Spleen (tissue), 7 donors: ENCODE data around the gene PKD1L1.

Experiments
- POLR2A ChIP-seq, 3 donors: fragments of 450-650 bp; IDR thresholded peaks; one replicate each; pipeline ENCODE4 v1.5.1; 2017; ENCODE audit warnings: antibody characterized with exemption in 3 of 3, mild to moderate bottlenecking in 1 of 3
- TF ChIP-seq, protein P1 (sequence below), 11 experiments: fragments of 200-600 bp in 7 of 11; fragments of 450-650 bp in 4 of 11; sonication (generic) in 4 of 11; IDR thresholded peaks in 8 of 11; conservative IDR thresholded peaks in 3 of 11; 1 replicate in 7 of 11; 2 replicates in 4 of 11; pipeline versions ENCODE4 v1.4.0 to v1.8.0; 2016 to 2021; ENCODE audit warnings: antibody characterized with exemption in 11 of 11, inconsistent platforms in 4 of 11, mild to moderate bottlenecking in 1 of 11
- donor health status: DM: no; HTN: no; CAD: no; lungs with moderate emphysema.
- donor health status: DM: no; HTN: no; CAD: no.
- donor health status: DM: no; HTN: no; CAD: no.

DNA sequence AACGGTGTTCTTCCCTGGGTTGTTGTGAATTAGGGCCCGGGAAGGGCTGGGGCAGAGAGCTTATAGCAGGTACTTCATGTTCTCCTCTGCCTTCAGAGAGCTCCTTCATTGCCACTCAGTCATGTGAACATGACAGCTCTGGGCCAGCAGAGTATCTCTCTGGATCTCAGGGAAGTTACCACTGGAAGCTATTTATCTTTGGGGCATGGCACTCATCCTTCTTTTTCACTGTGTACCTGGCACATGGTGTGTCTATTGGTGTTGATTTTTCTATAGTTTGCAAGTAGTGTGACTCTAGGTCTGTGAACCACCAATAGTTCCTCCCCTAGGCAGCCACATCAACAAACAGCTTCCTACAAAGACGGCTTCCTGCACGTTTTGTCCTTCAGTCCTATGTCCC is 156.6 kb downstream of the PKD1L1 start:
- TF ChIP-seq, protein P1, sequence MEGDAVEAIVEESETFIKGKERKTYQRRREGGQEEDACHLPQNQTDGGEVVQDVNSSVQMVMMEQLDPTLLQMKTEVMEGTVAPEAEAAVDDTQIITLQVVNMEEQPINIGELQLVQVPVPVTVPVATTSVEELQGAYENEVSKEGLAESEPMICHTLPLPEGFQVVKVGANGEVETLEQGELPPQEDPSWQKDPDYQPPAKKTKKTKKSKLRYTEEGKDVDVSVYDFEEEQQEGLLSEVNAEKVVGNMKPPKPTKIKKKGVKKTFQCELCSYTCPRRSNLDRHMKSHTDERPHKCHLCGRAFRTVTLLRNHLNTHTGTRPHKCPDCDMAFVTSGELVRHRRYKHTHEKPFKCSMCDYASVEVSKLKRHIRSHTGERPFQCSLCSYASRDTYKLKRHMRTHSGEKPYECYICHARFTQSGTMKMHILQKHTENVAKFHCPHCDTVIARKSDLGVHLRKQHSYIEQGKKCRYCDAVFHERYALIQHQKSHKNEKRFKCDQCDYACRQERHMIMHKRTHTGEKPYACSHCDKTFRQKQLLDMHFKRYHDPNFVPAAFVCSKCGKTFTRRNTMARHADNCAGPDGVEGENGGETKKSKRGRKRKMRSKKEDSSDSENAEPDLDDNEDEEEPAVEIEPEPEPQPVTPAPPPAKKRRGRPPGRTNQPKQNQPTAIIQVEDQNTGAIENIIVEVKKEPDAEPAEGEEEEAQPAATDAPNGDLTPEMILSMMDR (IDR thresholded peaks at IDR 0.05 in 8 of 11, conservative IDR thresholded peaks at IDR 0.05 in 3 of 11), result no peak
- no peak for TF ChIP-seq POLR2A (IDR thresholded peaks at IDR 0.05)
